Esophagus muscularis mucosa (tissue), 4 donors: ENCODE results near the gene CDH7. TPM values are rescaled to one million over a fixed set of nuclear protein-coding genes. Genes with fewer than 3 reads are reported as not detected.

ENCODE experiments used
- DNase-seq: peaks from one replicate; pipeline ENCODE4 v3.0.0-alpha.2; 2017; ENCODE audit errors: extremely low spot score
- H3K27ac ChIP-seq, 4 donors: fragments of 200-600 bp; sonication (generic); replicated peaks in 1 of 4; 1 replicate in 3 of 4; 2 replicates in 1 of 4; pipeline ENCODE4 v1.5.1; 2016 to 2019; ENCODE audit warnings: mild to moderate bottlenecking in 1 of 4
- H3K27me3 ChIP-seq, 4 donors: fragments of 200-600 bp; sonication (generic); one replicate each; pipeline versions ENCODE4 v1.5.1 to v1.6.0; 2016 to 2019
- H3K36me3 ChIP-seq, 4 donors: fragments of 200-600 bp; sonication (generic); one replicate each; pipeline ENCODE4 v1.5.1; 2016 to 2019
- H3K4me1 ChIP-seq, 4 donors: fragments of 200-600 bp; sonication (generic); one replicate each; pipeline ENCODE4 v1.5.1; 2016 to 2019
- H3K4me3 ChIP-seq, 4 donors: fragments of 200-600 bp; sonication (generic); 1 replicate in 2 of 4; 2 replicates in 2 of 4; pipeline ENCODE4 v1.5.1; 2016 to 2019; ENCODE audit warnings: mild to moderate bottlenecking in 4 of 4, moderate library complexity in 1 of 4
- H3K9me3 ChIP-seq, 4 donors: fragments of 200-600 bp; sonication (generic); 1 replicate in 3 of 4; 2 replicates in 1 of 4; pipeline ENCODE4 v1.5.1; 2016 to 2019
- EP300 ChIP-seq: sonication (generic); formaldehyde crosslinking; IDR thresholded peaks from one replicate; pipeline ENCODE4 v1.6.1; 2017; ENCODE audit warnings: antibody characterized with exemption
- POLR2A ChIP-seq: fragments of 450-650 bp; IDR thresholded peaks from one replicate; pipeline ENCODE4 v1.6.1; 2017; ENCODE audit warnings: antibody characterized with exemption, moderate library complexity, mild to moderate bottlenecking, low read depth
- POLR2AphosphoS5 ChIP-seq, 2 donors: sonication (generic); formaldehyde crosslinking; IDR thresholded peaks; one replicate each; pipeline ENCODE4 v1.6.1; 2017; ENCODE audit warnings: antibody characterized with exemption in 2 of 2
- WGBS: methylation state at CpG from one replicate; pipeline ENCODE4 v1.1.5; 2018; 5-methylcytosine and 5-hydroxymethylcytosine counted together
- intact Hi-C: fragments of 100-400 bp; cut with DNase I; formaldehyde crosslinking; loops from one replicate; pipeline ENCODE4 v1.15.1; 2023
- total RNA-seq, 4 donors: library from RNA; depleted of rRNA; stranded (reverse); fragments of >200 nt; gene quantifications; one replicate each; pipeline versions ENCODE4 v1.1.0 to v1.2.1, GENCODE V29; 2016
- TF ChIP-seq, protein P1 (sequence below), 3 experiments: fragments of 200-600 bp in 2 of 3; fragments of 450-650 bp in 1 of 3; sonication (generic) in 2 of 3; IDR thresholded peaks; one replicate each; pipeline ENCODE4 v1.5.1; 2017 to 2019; ENCODE audit warnings: antibody characterized with exemption in 3 of 3, mild to moderate bottlenecking in 2 of 3, moderate library complexity in 1 of 3

Gene CDH7
- total RNA-seq, 4 donors from 2014 or later: 0.06 to 0.33 TPM; not detected in 2

DNA sequence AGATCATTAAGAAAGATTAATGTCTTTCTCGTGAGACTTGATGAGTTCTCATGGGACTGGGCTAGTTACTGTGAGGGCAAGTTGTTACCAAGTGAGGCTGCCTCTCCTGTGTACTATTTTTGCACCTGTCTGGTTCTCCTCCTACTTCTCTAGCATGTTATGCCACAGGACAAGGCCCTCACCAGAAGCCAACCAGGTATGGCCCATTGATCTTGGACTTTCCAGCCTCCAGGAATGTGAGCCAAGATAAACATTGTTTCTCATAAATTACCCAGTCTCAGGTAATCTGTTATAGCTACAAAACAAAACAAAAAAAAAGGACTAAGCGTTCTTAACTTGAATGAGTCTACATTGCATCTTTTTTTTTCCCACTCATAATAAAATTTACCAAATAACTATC lies 184.1 kb downstream of the CDH7 start:
- no peaks in the 10 kb centered on the region for H3K9me3 ChIP-seq
- H3K4me1 ChIP-seq: no peaks in the 10 kb centered on the region
- H3K36me3 ChIP-seq: no peaks in the 10 kb centered on the region
- WGBS: 50% methylated on average over 2 of the region's 2 CpGs
- no peak for DNase-seq
- TF ChIP-seq EP300 (no peak), POLR2AphosphoS5 (IDR thresholded peaks at IDR 0.05) (no peak)
- TF ChIP-seq, protein P1, sequence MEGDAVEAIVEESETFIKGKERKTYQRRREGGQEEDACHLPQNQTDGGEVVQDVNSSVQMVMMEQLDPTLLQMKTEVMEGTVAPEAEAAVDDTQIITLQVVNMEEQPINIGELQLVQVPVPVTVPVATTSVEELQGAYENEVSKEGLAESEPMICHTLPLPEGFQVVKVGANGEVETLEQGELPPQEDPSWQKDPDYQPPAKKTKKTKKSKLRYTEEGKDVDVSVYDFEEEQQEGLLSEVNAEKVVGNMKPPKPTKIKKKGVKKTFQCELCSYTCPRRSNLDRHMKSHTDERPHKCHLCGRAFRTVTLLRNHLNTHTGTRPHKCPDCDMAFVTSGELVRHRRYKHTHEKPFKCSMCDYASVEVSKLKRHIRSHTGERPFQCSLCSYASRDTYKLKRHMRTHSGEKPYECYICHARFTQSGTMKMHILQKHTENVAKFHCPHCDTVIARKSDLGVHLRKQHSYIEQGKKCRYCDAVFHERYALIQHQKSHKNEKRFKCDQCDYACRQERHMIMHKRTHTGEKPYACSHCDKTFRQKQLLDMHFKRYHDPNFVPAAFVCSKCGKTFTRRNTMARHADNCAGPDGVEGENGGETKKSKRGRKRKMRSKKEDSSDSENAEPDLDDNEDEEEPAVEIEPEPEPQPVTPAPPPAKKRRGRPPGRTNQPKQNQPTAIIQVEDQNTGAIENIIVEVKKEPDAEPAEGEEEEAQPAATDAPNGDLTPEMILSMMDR (IDR thresholded peaks at IDR 0.05): no peak
- no peaks in the 10 kb centered on the region for H3K27me3 ChIP-seq
- intact Hi-C loops: no loop called here
- H3K4me3 ChIP-seq: no peak overlapping the region
- no peak overlapping the region for H3K27ac ChIP-seq

DNA sequence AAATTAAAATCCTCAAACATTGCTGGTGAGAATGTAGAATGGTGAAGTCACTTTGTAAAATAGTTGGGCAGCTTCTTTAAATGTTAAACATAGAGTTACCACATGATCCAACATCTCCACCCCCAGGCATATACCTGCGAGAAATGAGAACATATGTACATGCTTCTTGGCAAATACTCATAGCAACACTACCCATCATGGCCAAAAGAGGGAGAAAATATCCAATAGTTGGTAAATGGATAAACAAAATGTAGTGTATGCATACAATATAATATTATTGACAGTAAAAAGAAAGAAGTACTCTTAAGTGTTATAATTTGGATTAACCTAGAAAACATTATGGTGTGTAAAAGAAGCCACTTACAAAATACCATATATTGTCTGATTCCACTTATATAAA lies 185.9 kb downstream of the CDH7 start:
- no peaks in the 10 kb centered on the region for H3K36me3 ChIP-seq
- 88% methylated on average over 1 of the region's 1 CpG for WGBS
- no peaks in the 10 kb centered on the region for H3K4me1 ChIP-seq
- no peak for DNase-seq
- no peak overlapping the region for H3K4me3 ChIP-seq
- no peaks in the 10 kb centered on the region for H3K27me3 ChIP-seq
- no peak for TF ChIP-seq POLR2AphosphoS5 (IDR thresholded peaks at IDR 0.05)
- TF ChIP-seq POLR2A: no peak
- TF ChIP-seq EP300: no peak
- TF ChIP-seq, protein P1 (IDR thresholded peaks at IDR 0.05): no peak
- H3K9me3 ChIP-seq: no peaks in the 10 kb centered on the region
- intact Hi-C loops: no loop called here
- no peak overlapping the region for H3K27ac ChIP-seq

- H3K36me3 ChIP-seq: no peaks in the 10 kb centered on the region
- no peaks in the 10 kb centered on the region for H3K9me3 ChIP-seq
- no peak overlapping the region for H3K4me3 ChIP-seq
- no peak overlapping the region for H3K27ac ChIP-seq
- no peaks in the 10 kb centered on the region for H3K4me1 ChIP-seq
- intact Hi-C loops: no loop called here
- H3K27me3 ChIP-seq: no peaks in the 10 kb centered on the region
- TF ChIP-seq EP300 (no peak), POLR2A (no peak), POLR2AphosphoS5 (IDR thresholded peaks at IDR 0.05) (no peak)
- TF ChIP-seq, protein P1 (IDR thresholded peaks at IDR 0.05): no peak
- no peak for DNase-seq
Measured at GRCh38 chr18:65937180-65937579, 186.4 kb downstream of the CDH7 start.

DNA sequence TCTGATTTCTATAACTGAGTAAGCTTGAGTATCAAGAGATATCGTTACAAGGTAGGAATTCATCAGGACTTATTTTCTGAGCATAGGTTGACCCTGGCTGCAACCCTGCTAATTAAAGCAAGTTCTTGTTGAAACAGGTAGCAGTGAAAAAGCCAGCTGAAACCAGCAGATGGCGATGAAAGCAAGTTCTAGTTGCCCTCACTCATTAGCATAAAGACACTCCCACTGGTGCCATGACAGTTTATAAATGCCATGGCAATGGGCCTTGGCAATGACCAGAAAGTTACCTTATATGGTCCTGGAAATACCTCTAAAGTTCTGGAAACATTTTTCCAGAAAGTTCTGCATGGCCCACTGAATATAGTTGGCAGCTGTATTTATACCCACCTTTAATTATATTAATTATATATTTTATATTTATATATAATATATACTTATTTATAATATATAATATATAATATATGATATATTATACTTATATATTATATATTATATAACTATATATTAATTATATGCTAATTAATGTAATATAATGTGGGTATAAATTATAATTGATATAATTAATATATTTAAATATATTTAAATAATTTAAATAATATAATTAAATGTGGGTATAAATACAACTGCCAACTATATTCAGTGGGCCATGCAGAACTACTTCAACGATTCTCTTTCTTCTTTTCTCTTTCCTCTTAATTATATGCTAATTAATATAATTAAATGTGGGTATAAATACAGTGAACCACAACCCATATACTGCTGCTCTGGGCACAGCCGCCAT lies 188.0 kb downstream of the CDH7 start:
- DNase-seq: no peak
- Histone ChIP-seq H3K4me3 (no peak overlapping the region), H3K36me3 (no peaks in the 10 kb centered on the region), H3K9me3 (no peaks in the 10 kb centered on the region), H3K27me3 (no peaks in the 10 kb centered on the region), H3K27ac (no peak overlapping the region), H3K4me1 (no peaks in the 10 kb centered on the region)
- TF ChIP-seq, protein P1 (IDR thresholded peaks at IDR 0.05): no peak
- TF ChIP-seq EP300 (no peak), POLR2A (no peak), POLR2AphosphoS5 (IDR thresholded peaks at IDR 0.05) (no peak)
- intact Hi-C loops: no loop called here
- WGBS: 88% methylated on average over 4 of the region's 4 CpGs
